ENCODE measurements around the gene ASCC3. TPM values are rescaled to one million over a fixed set of nuclear protein-coding genes. Genes with fewer than 3 reads are reported as not detected.
"Not testable (repeated sequence)": the region's sequence is repeated elsewhere in the genome, so short reads cannot be mapped to it uniquely, and the experiment has no call there.

ASCC3 gene
- total RNA-seq (2014; rRNA removed; shearing (Covaris generic)) = 33.6 and 36.3 TPM in 2 replicates

GRCh38 chr6:100880853-100881706 lies at the start of gene ASCC3:
ASCC3 (minus strand) TSS chr6:100881329; CDS start chr6:100867997, 13,332 bp downstream.
- peak; percentile 97 for DNase-seq (ENCODE audit: low read depth)

- no peak for DNase-seq (ENCODE audit: low read depth)
These were observed 44.6 kb upstream of the ASCC3 start for GRCh38 chr6:100925749-100926148.

GRCh38 chr6:100924534-100925227 lies 43.6 kb upstream of the ASCC3 start:
- DNase-seq (ENCODE audit: low read depth) = no peak

- DNase-seq (ENCODE audit: low read depth) = no peak
These were observed 42.5 kb upstream of the ASCC3 start for GRCh38 chr6:100923481-100924165.

GRCh38 chr6:100920028-100920605 lies 39.0 kb upstream of the ASCC3 start:
- no peak for DNase-seq (ENCODE audit: low read depth)

- DNase-seq (ENCODE audit: low read depth) = no peak
These were observed 37.0 kb upstream of the ASCC3 start for GRCh38 chr6:100918152-100918551.

- DNase-seq (ENCODE audit: low read depth) = no peak
These were observed 34.7 kb upstream of the ASCC3 start for GRCh38 chr6:100915876-100916275.

- DNase-seq (ENCODE audit: low read depth) = peak; percentile 2
These were observed 32.5 kb upstream of the ASCC3 start for GRCh38 chr6:100913400-100914276.

GRCh38 chr6:100906325-100906724 lies 25.2 kb upstream of the ASCC3 start:
- no peak for DNase-seq (ENCODE audit: low read depth)

- DNase-seq (ENCODE audit: low read depth) = no peak
These were observed 23.9 kb upstream of the ASCC3 start for GRCh38 chr6:100905067-100905466.

GRCh38 chr6:100904316-100904715 lies 23.2 kb upstream of the ASCC3 start:
- no peak for DNase-seq (ENCODE audit: low read depth)

GRCh38 chr6:100901582-100901981 lies 20.5 kb upstream of the ASCC3 start:
- DNase-seq (ENCODE audit: low read depth) = no peak

GRCh38 chr6:100899202-100899601 lies 18.1 kb upstream of the ASCC3 start:
- no peak for DNase-seq (ENCODE audit: low read depth)

- DNase-seq (ENCODE audit: low read depth) = no peak
These were observed 16.5 kb upstream of the ASCC3 start for GRCh38 chr6:100897671-100898070.

GRCh38 chr6:100893743-100894142 lies 12.6 kb upstream of the ASCC3 start:
- DNase-seq (ENCODE audit: low read depth) = no peak

- DNase-seq (ENCODE audit: low read depth) = no peak
These were observed 11.6 kb upstream of the ASCC3 start for GRCh38 chr6:100892693-100893092.

- no peak for DNase-seq (ENCODE audit: low read depth)
These were observed 11.0 kb upstream of the ASCC3 start for GRCh38 chr6:100892116-100892515.

- no peak for DNase-seq (ENCODE audit: low read depth)
These were observed 9.9 kb upstream of the ASCC3 start for GRCh38 chr6:100891079-100891478.

GRCh38 chr6:100890646-100891045 lies 9.5 kb upstream of the ASCC3 start:
- DNase-seq (ENCODE audit: low read depth) = not testable (repeated sequence)

GRCh38 chr6:100889351-100889750 lies 8.2 kb upstream of the ASCC3 start:
- DNase-seq (ENCODE audit: low read depth) = no peak

- DNase-seq (ENCODE audit: low read depth) = no peak
These were observed 4.9 kb upstream of the ASCC3 start for GRCh38 chr6:100886076-100886475.

Measured in Daoy (cell line).